Activated naive CD8-positive, alpha-beta T cell (primary cell): ENCODE data around the gene KRT17.

Experiments used
- H3K27ac Mint-ChIP-seq: one replicate; pipeline ENCODE4 v1.8.0; 2021; ENCODE audit warnings: mixed read lengths
- H3K27me3 Mint-ChIP-seq: one replicate; pipeline ENCODE4 v1.8.0; 2021; ENCODE audit warnings: mixed read lengths
- H3K36me3 Mint-ChIP-seq: one replicate; pipeline ENCODE4 v1.8.0; 2021; ENCODE audit warnings: mixed read lengths
- H3K4me1 Mint-ChIP-seq: one replicate; pipeline ENCODE4 v1.8.0; 2021; ENCODE audit warnings: low read depth, mixed read lengths
- H3K4me3 Mint-ChIP-seq: one replicate; pipeline ENCODE4 v1.8.0; 2021; ENCODE audit warnings: mild to moderate bottlenecking, mixed read lengths
- H3K9me3 Mint-ChIP-seq: one replicate; pipeline ENCODE4 v1.8.0; 2021; ENCODE audit warnings: low read depth, mixed read lengths

The KRT17 gene

GRCh38 chr17:41624208-41625101 is at the start of gene KRT17:
Gene KRT17, minus strand, starts transcription at chr17:41624575. Its CDS starts 66 bp downstream, at chr17:41624509.
- peaks cover 6% of the 10 kb centered on the region for H3K27me3 Mint-ChIP-seq
- H3K4me1 Mint-ChIP-seq: no peaks in the 10 kb centered on the region
- H3K9me3 Mint-ChIP-seq: no peaks in the 10 kb centered on the region
- no peak within 1 kb of the TSS for H3K4me3 Mint-ChIP-seq
- H3K36me3 Mint-ChIP-seq: no peaks in the 10 kb centered on the region
- no peak within 1 kb of the TSS for H3K27ac Mint-ChIP-seq

- peak overlapping the region; percentile 28 for H3K27ac Mint-ChIP-seq
- peaks cover 36% of the 10 kb centered on the region for H3K4me1 Mint-ChIP-seq
- H3K27me3 Mint-ChIP-seq: no peaks in the 10 kb centered on the region
- H3K36me3 Mint-ChIP-seq: no peaks in the 10 kb centered on the region
- no peak overlapping the region for H3K4me3 Mint-ChIP-seq
- no peaks in the 10 kb centered on the region for H3K9me3 Mint-ChIP-seq
Measured at GRCh38 chr17:41672153-41672552, 47.8 kb upstream of the KRT17 start.

- H3K27ac Mint-ChIP-seq: no peak overlapping the region
Measured at GRCh38 chr17:41667280-41668041, 43.1 kb upstream of the KRT17 start.

GRCh38 chr17:41666708-41667279 is 42.4 kb upstream of the KRT17 start:
- Mint-ChIP-seq H3K27ac (peak overlapping the region; percentile 99), H3K27me3 (no peaks in the 10 kb centered on the region), H3K4me1 (peaks cover 39% of the 10 kb centered on the region), H3K9me3 (no peaks in the 10 kb centered on the region), H3K4me3 (peak overlapping the region; percentile 95), H3K36me3 (no peaks in the 10 kb centered on the region)

More at GRCh38 chr17:41667280-41668041, 43.1 kb upstream of the KRT17 start:
- Mint-ChIP-seq H3K4me1 (peaks cover 43% of the 10 kb centered on the region), H3K4me3 (peak overlapping the region; percentile 95), H3K9me3 (no peaks in the 10 kb centered on the region), H3K27me3 (no peaks in the 10 kb centered on the region), H3K36me3 (no peaks in the 10 kb centered on the region)

- Mint-ChIP-seq H3K27ac (peak overlapping the region; percentile 99), H3K4me1 (peaks cover 39% of the 10 kb centered on the region), H3K4me3 (peak overlapping the region; percentile 95), H3K27me3 (no peaks in the 10 kb centered on the region), H3K36me3 (no peaks in the 10 kb centered on the region), H3K9me3 (no peaks in the 10 kb centered on the region)
Measured at GRCh38 chr17:41666237-41666641, 41.9 kb upstream of the KRT17 start.

- no peaks in the 10 kb centered on the region for H3K27me3 Mint-ChIP-seq
- peak overlapping the region; percentile 99 for H3K27ac Mint-ChIP-seq
- H3K4me1 Mint-ChIP-seq: peaks cover 39% of the 10 kb centered on the region
- no peaks in the 10 kb centered on the region for H3K9me3 Mint-ChIP-seq
- H3K36me3 Mint-ChIP-seq: no peaks in the 10 kb centered on the region
- H3K4me3 Mint-ChIP-seq: peak overlapping the region; percentile 95
Measured at GRCh38 chr17:41665566-41666236, 41.3 kb upstream of the KRT17 start.

- Mint-ChIP-seq H3K27me3 (no peaks in the 10 kb centered on the region), H3K9me3 (no peaks in the 10 kb centered on the region), H3K4me1 (peaks cover 37% of the 10 kb centered on the region), H3K36me3 (no peaks in the 10 kb centered on the region), H3K4me3 (peak overlapping the region; percentile 95), H3K27ac (peak overlapping the region; percentile 99)
Measured at GRCh38 chr17:41664587-41665565, 40.5 kb upstream of the KRT17 start.

- Mint-ChIP-seq H3K36me3 (no peaks in the 10 kb centered on the region), H3K27ac (no peak overlapping the region), H3K4me1 (peaks cover 31% of the 10 kb centered on the region), H3K4me3 (no peak overlapping the region), H3K27me3 (no peaks in the 10 kb centered on the region), H3K9me3 (no peaks in the 10 kb centered on the region)
Measured at GRCh38 chr17:41664172-41664457, 39.7 kb upstream of the KRT17 start.

- H3K27ac Mint-ChIP-seq: no peak overlapping the region
Measured at GRCh38 chr17:41663451-41664171, 39.2 kb upstream of the KRT17 start.

GRCh38 chr17:41660221-41660711 is 35.9 kb upstream of the KRT17 start:
- no peaks in the 10 kb centered on the region for H3K36me3 Mint-ChIP-seq
- H3K4me3 Mint-ChIP-seq: no peak overlapping the region

More at GRCh38 chr17:41663451-41664171, 39.2 kb upstream of the KRT17 start:
- Mint-ChIP-seq H3K9me3 (no peaks in the 10 kb centered on the region), H3K36me3 (no peaks in the 10 kb centered on the region), H3K4me1 (peaks cover 28% of the 10 kb centered on the region), H3K4me3 (no peak overlapping the region), H3K27me3 (no peaks in the 10 kb centered on the region)

GRCh38 chr17:41659427-41660212 is 35.2 kb upstream of the KRT17 start:
- Mint-ChIP-seq H3K27ac (no peak overlapping the region), H3K4me3 (no peak overlapping the region), H3K9me3 (no peaks in the 10 kb centered on the region), H3K27me3 (no peaks in the 10 kb centered on the region), H3K36me3 (no peaks in the 10 kb centered on the region), H3K4me1 (peaks cover 4% of the 10 kb centered on the region)

More at GRCh38 chr17:41660221-41660711, 35.9 kb upstream of the KRT17 start:
- Mint-ChIP-seq H3K9me3 (no peaks in the 10 kb centered on the region), H3K27ac (no peak overlapping the region), H3K4me1 (peaks cover 7% of the 10 kb centered on the region), H3K27me3 (no peaks in the 10 kb centered on the region)

- Mint-ChIP-seq H3K36me3 (no peaks in the 10 kb centered on the region), H3K9me3 (no peaks in the 10 kb centered on the region), H3K27ac (no peak overlapping the region), H3K27me3 (no peaks in the 10 kb centered on the region), H3K4me1 (peaks cover 4% of the 10 kb centered on the region), H3K4me3 (no peak overlapping the region)
Measured at GRCh38 chr17:41658846-41659245, 34.5 kb upstream of the KRT17 start.
